ENCODE measurements around the gene TNS1.

The TNS1 gene

DNA sequence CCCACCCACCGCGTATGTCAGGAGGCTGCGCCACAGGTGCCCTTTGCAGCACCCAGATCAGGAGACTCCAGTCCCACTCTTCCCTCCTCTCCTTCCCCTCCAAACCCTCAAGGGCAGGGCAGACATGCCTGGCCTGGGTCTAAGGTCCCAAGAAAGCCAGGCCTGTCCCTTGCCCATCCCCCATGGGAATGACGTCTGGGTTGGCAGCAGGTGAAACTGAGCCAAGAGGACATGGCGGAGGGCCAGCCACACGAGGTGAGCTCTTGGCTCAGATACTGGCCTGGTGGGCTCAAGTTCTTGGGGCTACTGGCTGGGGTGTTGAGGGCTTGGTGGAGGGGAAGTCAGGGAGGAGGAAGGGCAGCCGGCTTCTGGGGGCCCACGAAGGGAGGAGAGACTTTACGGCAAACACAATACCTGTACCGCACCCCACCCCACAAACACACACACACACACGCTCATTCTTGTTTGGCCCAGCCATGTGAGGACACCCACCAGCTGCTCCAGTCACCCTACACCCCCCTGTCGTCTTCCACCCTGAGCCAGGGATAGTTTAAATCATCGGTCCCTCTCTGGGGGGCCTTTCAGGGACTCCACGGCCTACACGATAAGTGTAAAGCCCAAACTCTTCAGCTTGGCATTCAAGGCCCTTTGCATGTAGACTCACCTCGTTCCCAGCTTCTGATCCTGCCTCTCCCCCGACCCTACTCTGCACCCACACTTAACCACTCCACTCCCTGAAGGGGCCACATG, 24.1 kb upstream of the TNS1 start:
- TF ChIP-seq POLR2AphosphoS5 (IDR thresholded peaks at IDR 0.05; ENCODE audit: borderline replicate concordance, low read depth, low read length) (no peak), EZH2 (IDR thresholded peaks at IDR 0.05) (no peak), FOXP2 (optimal IDR thresholded peaks at IDR 0.05; ENCODE audit: control extremely low read depth, extremely low read length, insufficient read depth) (no peak)
- Histone ChIP-seq H3K9ac (ENCODE audit: insufficient read length) (no peak overlapping the region), H3K9me3 (ENCODE audit: low read depth, low read length) (no peaks in the 10 kb centered on the region), H3K4me3 (no peak overlapping the region), H3K27ac (no peak overlapping the region), H3K36me3 (ENCODE audit: insufficient read depth, low read length) (no peaks in the 10 kb centered on the region)
- DNase-seq (ENCODE audit: low read depth, low spot score) = no peak

DNA sequence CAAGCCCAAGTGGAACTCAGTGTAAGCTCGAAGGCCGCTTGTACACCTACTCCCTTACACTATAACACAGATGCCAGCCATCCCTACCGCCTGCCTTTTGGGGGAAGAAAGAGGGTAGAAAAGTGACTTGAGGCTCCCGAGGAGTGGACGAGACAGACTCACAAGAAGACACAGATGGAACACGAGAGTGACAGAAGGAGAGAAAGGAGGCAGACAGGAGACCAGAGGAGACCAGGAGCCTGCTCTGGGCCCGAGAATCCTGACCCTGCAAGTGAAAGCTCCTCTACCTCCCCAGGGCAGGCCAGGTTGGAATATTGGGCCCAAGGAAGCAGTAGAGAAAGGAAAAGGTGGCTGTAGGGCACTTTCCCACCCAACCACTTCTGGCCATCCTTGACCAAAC, 23.4 kb upstream of the TNS1 start:
- no peak for DNase-seq (ENCODE audit: low read depth, low spot score)
- no peak overlapping the region for H3K4me3 ChIP-seq

DNA sequence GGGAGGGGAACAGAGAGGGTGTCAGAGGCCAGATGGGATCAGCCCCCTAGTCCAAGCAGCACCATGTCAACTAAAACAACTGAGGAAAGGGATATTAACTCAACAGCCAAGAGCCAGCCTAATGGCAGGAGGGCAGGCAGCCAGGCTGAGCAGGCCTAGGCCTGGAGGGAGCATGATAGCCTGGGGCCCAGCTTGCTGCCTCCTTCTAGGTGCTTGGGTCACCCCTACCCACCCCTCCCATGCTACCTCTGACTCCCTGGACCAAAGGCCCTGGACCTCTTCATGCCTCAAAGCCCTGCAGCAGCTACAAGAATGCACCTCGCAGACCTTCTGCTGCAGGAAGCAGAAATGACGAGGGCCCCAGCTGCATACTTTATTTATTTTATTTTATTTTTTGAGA, 22.1 kb upstream of the TNS1 start:
- H3K27ac ChIP-seq = no peak overlapping the region
- no peak for DNase-seq (ENCODE audit: low read depth, low spot score)
- H3K9ac ChIP-seq (ENCODE audit: insufficient read length) = no peak overlapping the region
- H3K9me3 ChIP-seq (ENCODE audit: low read depth, low read length) = no peaks in the 10 kb centered on the region
- no peak for TF ChIP-seq EZH2 (IDR thresholded peaks at IDR 0.05)
- no peak for TF ChIP-seq FOXP2 (optimal IDR thresholded peaks at IDR 0.05; ENCODE audit: control extremely low read depth, extremely low read length, insufficient read depth)
- TF ChIP-seq POLR2AphosphoS5 (IDR thresholded peaks at IDR 0.05; ENCODE audit: borderline replicate concordance, low read depth, low read length) = no peak
- H3K36me3 ChIP-seq (ENCODE audit: insufficient read depth, low read length) = no peaks in the 10 kb centered on the region
- H3K4me3 ChIP-seq = no peak overlapping the region

More for the DNA sequence above, 23.4 kb upstream of the TNS1 start:
- Histone ChIP-seq H3K9ac (ENCODE audit: insufficient read length) (no peak overlapping the region), H3K36me3 (ENCODE audit: insufficient read depth, low read length) (no peaks in the 10 kb centered on the region), H3K27ac (no peak overlapping the region), H3K9me3 (ENCODE audit: low read depth, low read length) (no peaks in the 10 kb centered on the region)
- TF ChIP-seq EZH2 (IDR thresholded peaks at IDR 0.05) (no peak), POLR2AphosphoS5 (IDR thresholded peaks at IDR 0.05; ENCODE audit: borderline replicate concordance, low read depth, low read length) (no peak), FOXP2 (optimal IDR thresholded peaks at IDR 0.05; ENCODE audit: control extremely low read depth, extremely low read length, insufficient read depth) (no peak)

DNA sequence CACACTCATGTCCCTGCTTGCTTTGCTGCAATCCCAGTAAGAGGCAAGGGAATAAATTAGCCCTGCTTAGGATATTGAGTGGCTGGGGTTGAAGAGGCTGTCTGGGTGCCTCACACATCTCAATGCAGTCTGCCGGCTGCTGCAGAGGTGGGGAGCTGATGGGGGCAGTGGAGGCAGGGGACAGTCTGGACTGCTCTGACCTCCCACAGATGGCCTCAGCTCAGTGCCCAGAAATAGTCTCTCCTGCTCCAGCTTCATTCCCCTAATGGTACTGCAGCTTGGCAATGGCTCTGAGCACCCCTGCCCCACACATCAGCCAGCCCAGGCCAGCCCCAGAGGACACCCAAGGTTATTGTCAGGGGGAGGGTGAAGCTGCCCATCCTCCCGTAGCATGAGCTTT, 21.5 kb upstream of the TNS1 start:
- Histone ChIP-seq H3K27ac (no peak overlapping the region), H3K4me3 (no peak overlapping the region), H3K9ac (ENCODE audit: insufficient read length) (no peak overlapping the region), H3K36me3 (ENCODE audit: insufficient read depth, low read length) (no peaks in the 10 kb centered on the region), H3K9me3 (ENCODE audit: low read depth, low read length) (no peaks in the 10 kb centered on the region)
- DNase-seq (ENCODE audit: low read depth, low spot score) = no peak
- TF ChIP-seq FOXP2 (optimal IDR thresholded peaks at IDR 0.05; ENCODE audit: control extremely low read depth, extremely low read length, insufficient read depth) = no peak

DNA sequence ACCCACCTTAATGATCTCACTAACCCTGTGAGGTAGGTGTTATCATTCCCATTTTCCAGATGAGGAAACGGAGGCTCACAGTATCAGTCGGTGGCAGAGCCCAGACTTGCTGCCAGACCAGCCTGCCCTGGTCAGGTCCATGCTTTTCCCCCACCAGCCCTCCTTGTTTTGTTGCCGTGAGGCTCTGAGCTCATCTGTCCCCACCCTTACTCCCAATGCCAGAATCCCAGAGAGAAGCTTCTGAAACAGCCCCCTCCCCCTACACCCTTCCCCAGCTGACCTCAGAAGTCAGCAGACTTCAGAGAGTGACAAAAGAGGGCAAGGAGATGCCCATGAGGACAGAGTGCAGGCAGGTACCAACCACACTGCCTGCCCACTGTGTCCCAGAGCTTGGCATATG, 20.8 kb upstream of the TNS1 start:
- Histone ChIP-seq H3K27ac (no peak overlapping the region), H3K9me3 (ENCODE audit: low read depth, low read length) (no peaks in the 10 kb centered on the region), H3K36me3 (ENCODE audit: insufficient read depth, low read length) (no peaks in the 10 kb centered on the region), H3K9ac (ENCODE audit: insufficient read length) (no peak overlapping the region), H3K4me3 (no peak overlapping the region)
- TF ChIP-seq EZH2 (IDR thresholded peaks at IDR 0.05) = no peak
- TF ChIP-seq POLR2AphosphoS5 (IDR thresholded peaks at IDR 0.05; ENCODE audit: borderline replicate concordance, low read depth, low read length) = no peak
- TF ChIP-seq FOXP2 (optimal IDR thresholded peaks at IDR 0.05; ENCODE audit: control extremely low read depth, extremely low read length, insufficient read depth) = no peak
- no peak for DNase-seq (ENCODE audit: low read depth, low spot score)

DNA sequence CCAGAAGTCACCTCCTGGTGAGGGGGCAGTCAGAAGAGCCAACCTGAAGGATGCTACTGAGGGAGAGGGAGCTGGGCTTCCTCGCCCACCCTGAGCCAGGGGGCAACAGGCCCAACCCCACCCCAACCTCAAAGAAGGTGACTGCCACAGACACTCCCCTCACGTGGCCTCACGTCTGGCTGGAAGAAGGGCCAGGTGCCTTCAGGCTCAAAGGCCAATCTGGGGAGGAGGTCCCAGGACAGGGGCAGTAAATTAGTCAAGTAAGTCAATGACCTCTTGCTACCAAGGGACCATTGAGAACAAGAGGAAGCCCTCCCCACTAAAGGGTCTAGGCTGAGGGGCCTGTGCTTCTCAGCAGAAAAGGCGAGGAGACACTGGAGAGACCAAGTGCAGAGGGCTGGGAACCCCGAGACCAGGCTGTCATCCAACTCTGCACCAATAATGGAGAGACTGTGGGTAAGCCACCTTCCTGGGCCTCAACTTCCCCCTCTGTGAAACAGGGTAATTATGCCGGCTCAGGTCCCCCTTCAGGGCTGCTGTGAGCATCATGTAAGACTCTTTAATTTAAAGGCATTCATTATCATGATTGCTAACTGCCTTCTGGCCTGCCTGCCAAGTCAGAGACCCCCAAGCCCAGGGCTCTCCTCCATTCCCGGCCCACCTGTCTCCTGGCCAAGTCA, 20.2 kb upstream of the TNS1 start:
- Histone ChIP-seq H3K9me3 (ENCODE audit: low read depth, low read length) (no peaks in the 10 kb centered on the region), H3K9ac (ENCODE audit: insufficient read length) (no peak overlapping the region), H3K4me3 (no peak overlapping the region), H3K27ac (no peak overlapping the region), H3K36me3 (ENCODE audit: insufficient read depth, low read length) (no peaks in the 10 kb centered on the region)
- TF ChIP-seq FOXP2 (optimal IDR thresholded peaks at IDR 0.05; ENCODE audit: control extremely low read depth, extremely low read length, insufficient read depth) (no peak), EZH2 (IDR thresholded peaks at IDR 0.05) (no peak), POLR2AphosphoS5 (IDR thresholded peaks at IDR 0.05; ENCODE audit: borderline replicate concordance, low read depth, low read length) (no peak)
- no peak for DNase-seq (ENCODE audit: low read depth, low spot score)

DNA sequence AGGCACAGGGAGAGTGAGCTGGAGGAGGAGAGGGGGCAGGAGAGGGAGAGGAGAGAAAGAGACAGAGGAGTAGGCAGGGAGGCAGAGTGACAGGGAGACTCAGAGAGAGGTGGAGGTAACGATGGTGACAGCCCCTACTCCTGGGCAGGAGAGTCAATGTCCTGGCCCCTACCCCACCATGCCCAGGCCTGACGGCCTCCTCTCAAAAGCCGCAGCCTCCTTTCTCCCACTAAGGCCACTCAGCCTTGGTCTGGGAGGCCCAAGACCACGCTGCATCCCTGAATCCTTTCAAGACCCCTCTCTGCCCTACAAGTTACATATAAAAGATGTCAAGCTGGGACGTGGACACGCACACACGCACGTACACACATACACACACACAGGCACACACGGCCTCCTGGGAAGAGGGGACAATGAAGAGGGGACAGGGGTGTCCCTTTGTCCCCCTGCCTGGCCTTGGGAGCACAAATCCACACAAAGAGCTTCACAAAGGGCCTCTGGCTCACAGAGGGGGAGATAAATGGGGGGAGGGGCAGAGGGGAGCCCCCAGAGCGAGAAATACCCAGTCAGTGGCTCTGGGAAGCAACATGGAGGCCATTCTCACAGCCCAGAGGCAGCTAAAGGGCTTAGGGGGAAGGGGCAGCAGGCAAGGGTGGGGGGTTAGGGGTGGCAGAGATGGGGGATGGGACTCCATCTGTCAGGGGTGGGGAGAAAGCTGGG, 19.5 kb upstream of the TNS1 start:
- Histone ChIP-seq H3K27ac (no peak overlapping the region), H3K9ac (ENCODE audit: insufficient read length) (no peak overlapping the region), H3K4me3 (no peak overlapping the region), H3K9me3 (ENCODE audit: low read depth, low read length) (no peaks in the 10 kb centered on the region), H3K36me3 (ENCODE audit: insufficient read depth, low read length) (no peaks in the 10 kb centered on the region)
- no peak for TF ChIP-seq POLR2AphosphoS5 (IDR thresholded peaks at IDR 0.05; ENCODE audit: borderline replicate concordance, low read depth, low read length)
- no peak for TF ChIP-seq EZH2 (IDR thresholded peaks at IDR 0.05)
- TF ChIP-seq FOXP2 (optimal IDR thresholded peaks at IDR 0.05; ENCODE audit: control extremely low read depth, extremely low read length, insufficient read depth) = no peak
- DNase-seq (ENCODE audit: low read depth, low spot score) = no peak

DNA sequence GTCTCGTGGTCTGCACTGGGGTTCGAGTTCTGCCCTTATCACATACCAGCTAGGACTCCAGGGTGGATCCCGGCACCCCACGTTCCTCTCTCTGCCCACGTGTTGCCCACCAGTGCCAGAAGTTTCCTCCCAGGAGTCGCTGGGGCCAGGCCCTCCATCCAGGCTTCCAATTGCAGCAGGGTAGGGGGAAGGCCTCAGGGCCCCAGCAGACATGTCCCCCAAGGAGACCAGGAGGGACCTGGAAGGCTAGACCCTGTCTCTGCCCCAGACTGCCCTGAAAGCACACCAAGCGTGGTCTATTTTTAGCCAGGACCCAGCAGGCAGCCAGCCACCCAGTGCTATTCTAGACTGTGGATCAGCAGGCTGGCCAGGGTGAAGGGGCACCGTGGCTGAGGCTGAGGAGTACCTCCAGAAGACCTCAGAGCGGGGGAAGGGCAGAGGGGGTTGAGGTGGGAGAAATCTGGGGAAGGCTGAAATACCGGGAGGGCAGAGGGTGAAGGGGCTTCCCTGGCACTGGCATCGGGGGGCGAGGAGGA, 18.8 kb upstream of the TNS1 start:
- Histone ChIP-seq H3K36me3 (ENCODE audit: insufficient read depth, low read length) (no peaks in the 10 kb centered on the region), H3K27ac (no peak overlapping the region), H3K9me3 (ENCODE audit: low read depth, low read length) (no peaks in the 10 kb centered on the region), H3K4me3 (no peak overlapping the region), H3K9ac (ENCODE audit: insufficient read length) (no peak overlapping the region)
- TF ChIP-seq POLR2AphosphoS5 (IDR thresholded peaks at IDR 0.05; ENCODE audit: borderline replicate concordance, low read depth, low read length) (no peak), EZH2 (IDR thresholded peaks at IDR 0.05) (no peak), FOXP2 (optimal IDR thresholded peaks at IDR 0.05; ENCODE audit: control extremely low read depth, extremely low read length, insufficient read depth) (no peak)
- DNase-seq (ENCODE audit: low read depth, low spot score) = no peak

All from SK-N-MC (cell line).